ENCODE measurements around the gene CEP44.
"Not testable (repeated sequence)": the region's sequence is repeated elsewhere in the genome, so short reads cannot be mapped to it uniquely, and the experiment has no call there.

CEP44 gene

GRCh38 chr4:174332741-174333493 lies 49.2 kb downstream of the CEP44 start:
- DNase-seq = no peak

DNA sequence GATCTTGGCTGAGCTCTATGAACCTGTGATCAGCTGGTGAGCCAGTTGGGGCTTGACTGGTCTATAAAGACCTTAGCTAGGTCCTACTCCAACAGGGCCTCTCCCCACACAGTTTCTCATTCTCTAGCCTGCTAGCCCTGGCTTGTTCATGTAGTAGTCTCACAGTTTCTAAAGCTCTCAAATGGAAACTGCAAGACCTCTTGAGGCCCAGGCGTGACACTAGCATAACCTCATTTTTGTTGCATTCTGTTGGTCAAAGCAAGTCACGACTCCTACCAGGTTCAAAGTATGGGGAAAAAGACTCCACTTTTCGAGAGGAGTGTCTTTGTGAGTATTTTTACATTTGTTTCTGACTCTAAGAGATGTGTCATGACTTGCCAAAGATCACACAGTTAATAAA lies 50.9 kb downstream of the CEP44 start:
- DNase-seq = no peak

DNA sequence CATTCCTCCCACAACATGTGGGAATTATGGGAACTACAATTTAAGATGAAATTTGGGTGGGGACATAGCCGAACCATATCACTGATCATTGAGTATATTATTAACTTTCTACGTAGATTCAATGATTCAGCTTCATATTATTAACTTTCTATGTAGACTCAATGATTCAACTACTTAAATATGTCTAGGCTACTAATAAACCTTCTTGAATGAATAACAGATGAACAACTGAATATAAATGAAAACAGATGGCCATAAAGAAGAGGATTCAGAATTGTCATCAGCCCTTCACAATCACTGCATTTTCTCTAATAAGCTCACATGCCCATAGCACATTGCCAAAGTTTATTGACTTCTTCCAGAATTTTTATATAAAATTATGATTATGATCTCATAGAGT lies 57.0 kb downstream of the CEP44 start:
- DNase-seq = no peak

- no peak for DNase-seq
Observed at GRCh38 chr4:174349156-174349555, 65.4 kb downstream of the CEP44 start.

GRCh38 chr4:174352061-174352819 lies 68.5 kb downstream of the CEP44 start:
- peak; percentile 60 for DNase-seq

DNA sequence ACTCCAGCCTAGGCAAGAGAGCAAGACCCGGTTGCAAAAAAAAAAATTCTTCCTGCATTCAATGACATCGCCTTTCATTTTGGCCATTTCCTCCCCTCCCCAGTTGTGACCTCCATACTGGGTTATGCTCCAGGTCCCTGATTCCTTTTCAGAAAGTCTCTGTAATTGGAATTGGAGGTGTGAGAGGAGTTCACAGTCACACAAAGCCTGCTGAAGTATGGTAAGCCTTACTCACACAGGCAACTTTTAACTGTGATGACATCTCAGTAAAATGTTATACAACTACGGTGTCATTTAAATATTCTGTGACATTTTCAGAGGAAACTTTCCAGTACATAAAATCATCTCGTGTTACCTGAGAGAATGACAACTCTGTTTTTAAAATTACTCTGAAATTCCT lies 73.6 kb downstream of the CEP44 start:
- no peak for DNase-seq

DNA sequence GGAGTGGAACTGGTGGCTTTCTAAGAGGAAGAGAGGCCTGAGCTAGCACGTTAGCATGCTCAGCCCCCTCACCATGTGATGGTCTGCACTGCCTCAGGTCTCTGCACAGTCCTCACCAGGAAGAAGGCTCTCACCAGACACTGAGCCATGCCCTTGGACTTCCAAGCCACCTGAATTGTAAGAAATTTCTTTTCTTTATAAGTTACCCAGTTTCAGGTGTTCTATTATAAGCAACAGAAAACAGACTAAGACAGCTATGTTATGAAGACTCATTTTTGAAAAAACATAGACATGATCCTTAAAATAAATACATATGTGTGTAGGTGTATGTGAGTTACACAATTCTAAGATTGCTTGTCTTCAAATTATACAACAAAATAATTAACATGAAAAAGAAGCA lies 74.7 kb downstream of the CEP44 start:
- DNase-seq = no peak

- no peak for DNase-seq
Observed at GRCh38 chr4:174358829-174359228, 75.1 kb downstream of the CEP44 start.

- no peak for DNase-seq
Observed at GRCh38 chr4:174362340-174362739, 78.6 kb downstream of the CEP44 start.

GRCh38 chr4:174363782-174364181 lies 80.1 kb downstream of the CEP44 start:
- DNase-seq = not testable (repeated sequence)

DNA sequence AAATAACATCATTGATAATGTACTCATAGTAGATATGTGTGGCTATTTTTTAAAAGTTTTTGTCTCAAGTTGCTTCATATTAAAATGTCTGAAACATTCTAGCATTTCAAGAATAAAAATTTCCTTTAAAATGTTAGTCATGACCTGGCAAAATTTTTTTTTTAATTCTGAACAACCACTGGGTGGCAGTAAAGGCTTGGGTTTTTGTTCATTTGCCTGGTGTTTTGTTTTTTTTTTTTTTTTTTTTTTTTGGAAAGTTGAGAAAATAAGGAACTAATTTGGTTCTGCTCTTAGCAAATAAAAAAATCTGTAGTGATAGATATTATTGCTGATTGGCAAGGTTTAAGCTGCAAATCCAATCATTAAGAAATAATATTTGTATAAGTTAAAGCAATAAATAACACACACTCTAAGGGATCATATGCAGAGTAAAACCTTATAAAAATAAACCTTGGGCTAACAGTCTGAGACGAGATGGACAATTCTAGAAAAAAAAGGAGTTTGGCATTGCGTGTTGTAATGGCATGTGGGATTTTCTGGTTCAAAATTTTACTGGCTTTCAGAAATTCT lies 81.4 kb downstream of the CEP44 start:
- DNase-seq = no peak

- DNase-seq = no peak
Observed at GRCh38 chr4:174369985-174370384, 86.3 kb downstream of the CEP44 start.

DNA sequence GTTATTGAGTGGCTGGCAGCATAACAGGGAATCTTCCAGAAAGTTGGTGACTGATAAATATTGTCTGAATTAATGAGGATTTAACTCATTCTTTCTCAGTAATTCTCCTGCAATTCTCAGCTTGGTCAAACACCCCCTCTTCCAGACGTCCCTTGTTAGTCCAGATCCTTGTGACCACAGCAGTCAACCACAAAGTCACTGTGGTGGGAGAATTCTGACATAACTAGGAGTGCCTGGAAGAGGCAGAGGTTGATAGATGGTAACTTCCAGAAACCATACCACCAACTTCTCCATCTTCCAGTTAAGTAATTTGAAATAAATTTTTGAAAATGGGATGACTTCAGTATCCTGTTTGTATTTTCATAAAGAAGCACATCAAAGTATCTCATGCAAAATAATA lies 90.1 kb downstream of the CEP44 start:
- DNase-seq = no peak

- DNase-seq = no peak
Observed at GRCh38 chr4:174375422-174375821, 91.7 kb downstream of the CEP44 start.

- DNase-seq = no peak
Observed at GRCh38 chr4:174377613-174378012, 93.9 kb downstream of the CEP44 start.

GRCh38 chr4:174378951-174379350 lies 95.2 kb downstream of the CEP44 start:
- no peak for DNase-seq

GRCh38 chr4:174380206-174380605 lies 96.5 kb downstream of the CEP44 start:
- not testable (repeated sequence) for DNase-seq

GRCh38 chr4:174380699-174381439 lies 97.2 kb downstream of the CEP44 start:
- no peak for DNase-seq

DNA sequence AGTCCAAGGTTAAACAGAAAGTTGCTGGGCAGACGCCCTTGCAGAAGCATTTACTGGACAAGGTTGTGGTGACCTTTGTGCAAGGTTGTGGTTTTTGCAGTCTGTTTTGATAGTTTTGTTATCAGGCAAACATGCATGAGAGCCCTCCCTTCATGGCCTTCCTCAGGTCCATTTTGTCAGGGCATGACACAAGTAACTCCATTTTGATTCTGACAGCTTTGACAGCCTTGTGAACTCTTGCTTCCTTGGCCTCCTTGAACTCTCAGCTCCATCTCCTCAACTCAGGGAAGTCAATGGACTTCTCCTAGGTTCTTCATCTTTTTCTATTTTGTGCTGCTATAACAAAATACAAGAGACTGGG lies 97.7 kb downstream of the CEP44 start:
- DNase-seq = no peak
